Keratinocyte (primary cell): ENCODE data around the gene SNTG2. TPM values are rescaled to one million over a fixed set of nuclear protein-coding genes. Genes with fewer than 3 reads are reported as not detected.

ENCODE experiments used
- DNase-seq: peaks from one replicate; pipeline ENCODE4 v3.0.0-alpha.2; 2011; ENCODE audit warnings: low read depth, missing footprints, low spot score
- FAIRE-seq: peaks from 2 replicates; lab custom pipeline; 2011; peaks lifted over from hg19 to GRCh38; lab: Jason Lieb, UNC
- H2AFZ ChIP-seq: 2 replicates; pipeline ENCODE4 v1.6.0; 2012; ENCODE audit warnings: low read length, control low read depth, inconsistent platforms; ENCODE audit not compliant: control insufficient read depth
- H3K27ac ChIP-seq: 2 replicates; pipeline ENCODE4 v1.5.1; 2011; ENCODE audit warnings: low read length; ENCODE audit not compliant: control insufficient read depth, insufficient read depth
- H3K27me3 ChIP-seq: 3 replicates; pipeline ENCODE4 v1.6.0; 2011; ENCODE audit warnings: low read length; ENCODE audit not compliant: control insufficient read depth, insufficient read depth; ENCODE audit errors: extremely low read depth
- H3K36me3 ChIP-seq, 2 experiments: 2 replicates in 1 of 2; 3 replicates in 1 of 2; pipeline ENCODE4 v1.5.1; 2011; ENCODE audit warnings: low read length in 2 of 2, mild to moderate bottlenecking in 1 of 2; ENCODE audit not compliant: control insufficient read depth in 2 of 2, insufficient read depth in 2 of 2; ENCODE audit errors: extremely low read depth in 1 of 2
- H3K4me1 ChIP-seq: 3 replicates; pipeline ENCODE4 v1.5.1; 2011; ENCODE audit warnings: low read length; ENCODE audit not compliant: control insufficient read depth, insufficient read depth; ENCODE audit errors: extremely low read depth
- H3K4me2 ChIP-seq: 3 replicates; pipeline ENCODE4 v1.6.0; 2011; ENCODE audit warnings: low read depth, low read length; ENCODE audit not compliant: control insufficient read depth, insufficient read depth; ENCODE audit errors: extremely low read depth
- H3K4me3 ChIP-seq, 3 experiments: fragments of 200-600 bp in 1 of 3; sonication (generic) in 1 of 3; 2 replicates in 2 of 3; 3 replicates in 1 of 3; pipeline ENCODE4 v1.5.1; 2011 to 2016; ENCODE audit warnings: low read length in 3 of 3, mild to moderate bottlenecking in 3 of 3, control low read depth in 2 of 3, inconsistent platforms in 1 of 3, low read depth in 1 of 3, mixed read lengths in 1 of 3, mixed run types in 1 of 3, moderate library complexity in 1 of 3; ENCODE audit not compliant: control insufficient read depth in 2 of 3, insufficient read depth in 2 of 3; ENCODE audit errors: extremely low read depth in 1 of 3
- H3K79me2 ChIP-seq: 2 replicates; pipeline ENCODE4 v1.6.0; 2012; ENCODE audit warnings: low read length; ENCODE audit not compliant: control insufficient read depth, insufficient read depth
- H3K9ac ChIP-seq: 3 replicates; pipeline ENCODE4 v1.6.0; 2011; ENCODE audit warnings: low read length; ENCODE audit not compliant: control insufficient read depth, insufficient read depth; ENCODE audit errors: extremely low read depth
- H3K9me1 ChIP-seq: 3 replicates; pipeline ENCODE4 v1.6.0; 2011; ENCODE audit warnings: low read length; ENCODE audit not compliant: control insufficient read depth, insufficient read depth; ENCODE audit errors: extremely low read depth
- H3K9me3 ChIP-seq: 2 replicates; pipeline ENCODE4 v1.5.1; 2012; ENCODE audit warnings: low read depth, low read length; ENCODE audit not compliant: control insufficient read depth
- H4K20me1 ChIP-seq: 3 replicates; pipeline ENCODE4 v1.6.0; 2011; ENCODE audit warnings: low read length; ENCODE audit not compliant: control insufficient read depth, insufficient read depth; ENCODE audit errors: extremely low read depth
- CTCF ChIP-seq, 3 experiments: IDR thresholded peaks in 1 of 3; conservative IDR thresholded peaks in 1 of 3; optimal IDR thresholded peaks in 1 of 3; 2 replicates in 2 of 3; 3 replicates in 1 of 3; pipeline versions ENCODE3 to v1.5.1; 2011; ENCODE audit warnings: low read length in 3 of 3, mild to moderate bottlenecking in 3 of 3, moderate library complexity in 2 of 3, control low read depth in 1 of 3, inconsistent platforms in 1 of 3; ENCODE audit not compliant: insufficient read depth in 2 of 3; ENCODE audit errors: extremely low read depth in 1 of 3
- EZH2 ChIP-seq: IDR thresholded peaks from one replicate; pipeline ENCODE4 v1.6.1; 2012; ENCODE audit warnings: inconsistent platforms, mild to moderate bottlenecking, low read length, moderate library complexity
- dilution Hi-C: fragments of 300-500 bp; cut with MboI; formaldehyde crosslinking; loops from one replicate; pipeline ENCODE4 v1.7.0; 2020; ENCODE audit warnings: low sequenced_read_pairs; ENCODE audit not compliant: extremely low pct_ligation_motif_present
- polyA plus RNA-seq, 5 experiments: library from polyadenylated mRNA; depleted of rRNA in 3 of 5; stranded (reverse) in 3 of 5; stranded (forward) in 1 of 5; unstranded in 1 of 5; fragments of >200 nt; gene quantifications; 1 replicate in 1 of 5; 2 replicates in 3 of 5; 3 replicates in 1 of 5; pipeline versions ENCODE4 v1.2.1 to v1.2.3, GENCODE V29; 2011 to 2012; ENCODE audit warnings: missing spikeins in 2 of 5, low read depth in 1 of 5, low replicate concordance in 1 of 5

Gene SNTG2
- polyA plus RNA-seq, 1 donor (not counting 4 experiments of a cell fraction or from before 2014, with no cell fraction given): not detected

DNA sequence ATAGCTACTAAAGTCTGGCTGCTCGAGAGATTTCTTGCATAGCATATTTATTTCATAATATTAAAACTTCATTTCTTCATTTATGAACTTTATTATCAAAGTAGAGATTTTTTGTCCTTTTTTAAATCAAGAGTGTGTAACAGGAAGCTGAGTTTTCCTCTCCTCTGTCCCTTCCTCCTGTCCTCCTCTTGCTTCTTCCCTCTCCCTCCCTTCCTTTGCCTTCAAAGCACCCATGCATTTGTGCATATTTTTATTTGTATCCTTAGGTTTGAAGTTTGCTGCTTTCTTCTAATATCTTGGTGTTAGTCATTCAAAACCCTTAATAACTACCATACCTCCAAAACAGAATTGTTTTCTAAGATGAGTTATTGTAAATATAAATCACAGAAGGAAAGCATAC is 174.6 kb downstream of the SNTG2 start:
- Histone ChIP-seq H4K20me1 (no peaks in the 10 kb centered on the region), H3K4me2 (no peak overlapping the region), H3K27ac (no peak overlapping the region), H3K79me2 (no peaks in the 10 kb centered on the region), H3K4me3 (no peak overlapping the region), H3K9ac (no peak overlapping the region), H3K9me3 (no peaks in the 10 kb centered on the region), H3K36me3 (no peaks in the 10 kb centered on the region), H3K27me3 (no peaks in the 10 kb centered on the region), H3K9me1 (no peaks in the 10 kb centered on the region), H2AFZ (no peak overlapping the region), H3K4me1 (no peaks in the 10 kb centered on the region)
- dilution Hi-C loops: no loop called here
- TF ChIP-seq EZH2 (no peak), CTCF (optimal IDR thresholded peaks at IDR 0.05 in 1 of 3, IDR thresholded peaks at IDR 0.05 in 1 of 3, conservative IDR thresholded peaks at IDR 0.05 in 1 of 3; ENCODE audit: extremely low read depth in 1 of 3, insufficient read depth in 2 of 3, low read length in 3 of 3) (no peak)
- FAIRE-seq: no peak
- DNase-seq: no peak

GRCh38 chr2:1125633-1126370 is 175.2 kb downstream of the SNTG2 start:
- FAIRE-seq (no peak), DNase-seq (no peak)
- H3K4me3 ChIP-seq: no peak overlapping the region
- H3K4me1 ChIP-seq: no peaks in the 10 kb centered on the region
- H3K27me3 ChIP-seq: no peaks in the 10 kb centered on the region
- H3K79me2 ChIP-seq: no peaks in the 10 kb centered on the region
- H3K4me2 ChIP-seq: no peak overlapping the region
- no peak for TF ChIP-seq CTCF (optimal IDR thresholded peaks at IDR 0.05 in 1 of 3, IDR thresholded peaks at IDR 0.05 in 1 of 3, conservative IDR thresholded peaks at IDR 0.05 in 1 of 3; ENCODE audit: extremely low read depth in 1 of 3, insufficient read depth in 2 of 3, low read length in 3 of 3)
- no peak for TF ChIP-seq EZH2
- no peak overlapping the region for H2AFZ ChIP-seq
- H3K9ac ChIP-seq: no peak overlapping the region
- no peak overlapping the region for H3K27ac ChIP-seq
- H4K20me1 ChIP-seq: no peaks in the 10 kb centered on the region
- H3K9me1 ChIP-seq: no peaks in the 10 kb centered on the region
- dilution Hi-C loops: no loop called here
- no peaks in the 10 kb centered on the region for H3K36me3 ChIP-seq
- no peaks in the 10 kb centered on the region for H3K9me3 ChIP-seq
